ENCODE data around the gene LRRC30.
A peak's percentile ranks its signal among the peaks of the same experiment; 100 is the strongest.

Gene LRRC30

GRCh38 chr18:7237673-7238272 is 6.9 kb downstream of the LRRC30 start:
- DNase-seq, result no peak

DNA sequence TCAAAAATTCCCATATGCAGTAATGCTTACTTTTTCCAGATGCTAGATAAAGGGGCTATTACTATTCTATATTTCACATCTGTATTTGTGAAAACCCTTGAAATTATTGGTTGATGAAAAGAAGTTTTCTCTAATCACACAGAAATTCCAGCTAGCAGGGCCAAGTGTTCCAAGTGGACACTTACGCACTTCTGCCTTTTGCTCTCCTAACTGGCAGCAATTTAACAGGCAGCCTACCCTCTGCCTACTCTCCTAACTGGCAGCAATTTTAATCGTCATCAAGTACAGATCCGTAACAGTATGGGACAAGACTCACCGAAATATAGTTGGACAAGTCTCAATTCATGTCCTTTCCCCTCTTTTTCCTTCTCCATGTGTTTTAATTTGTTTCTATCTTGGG is 12.0 kb downstream of the LRRC30 start:
- no peak for DNase-seq

DNA sequence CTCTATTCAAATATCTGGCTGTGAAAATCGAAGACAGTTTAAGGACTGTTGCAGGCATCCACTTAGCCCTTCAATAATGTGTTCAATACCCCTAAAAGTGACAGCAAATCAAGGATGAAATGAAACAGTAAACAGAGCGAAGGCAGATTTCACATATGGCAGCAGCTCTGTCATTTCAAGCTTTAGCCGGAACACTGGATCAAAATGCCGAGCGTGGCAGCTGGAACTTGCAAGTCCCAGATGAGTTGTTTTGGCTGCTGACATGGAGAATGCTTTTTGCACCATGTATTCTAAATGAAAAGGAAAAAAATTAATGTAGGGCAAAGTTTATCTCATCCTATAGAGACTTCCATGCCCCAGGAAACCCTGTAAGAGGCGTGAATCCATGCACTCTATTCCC is 18.0 kb downstream of the LRRC30 start:
- DNase-seq, result no peak

DNA sequence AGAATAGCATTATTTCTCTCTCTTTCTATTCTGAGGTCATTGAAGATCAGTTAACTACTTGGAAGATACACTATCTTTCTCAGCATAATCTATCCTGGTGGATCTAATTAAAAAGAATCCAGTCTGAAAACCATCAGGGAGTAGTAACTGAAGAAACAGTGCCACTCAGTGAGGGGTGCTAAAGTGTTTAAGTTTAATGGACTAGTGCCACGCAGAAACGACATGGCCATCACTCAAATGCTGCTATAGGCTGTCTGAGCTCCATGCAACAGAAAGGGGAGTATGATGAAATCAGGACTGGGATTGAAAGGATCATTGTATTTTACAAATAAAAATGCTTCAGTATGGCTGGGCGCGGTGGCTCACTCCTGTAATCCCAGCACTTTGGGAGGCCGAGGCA is 23.3 kb downstream of the LRRC30 start:
- no peak for DNase-seq

GRCh38 chr18:7255054-7255453 is 24.2 kb downstream of the LRRC30 start:
- DNase-seq, result no peak

GRCh38 chr18:7255643-7256042 is 24.8 kb downstream of the LRRC30 start:
- DNase-seq, result no peak

DNA sequence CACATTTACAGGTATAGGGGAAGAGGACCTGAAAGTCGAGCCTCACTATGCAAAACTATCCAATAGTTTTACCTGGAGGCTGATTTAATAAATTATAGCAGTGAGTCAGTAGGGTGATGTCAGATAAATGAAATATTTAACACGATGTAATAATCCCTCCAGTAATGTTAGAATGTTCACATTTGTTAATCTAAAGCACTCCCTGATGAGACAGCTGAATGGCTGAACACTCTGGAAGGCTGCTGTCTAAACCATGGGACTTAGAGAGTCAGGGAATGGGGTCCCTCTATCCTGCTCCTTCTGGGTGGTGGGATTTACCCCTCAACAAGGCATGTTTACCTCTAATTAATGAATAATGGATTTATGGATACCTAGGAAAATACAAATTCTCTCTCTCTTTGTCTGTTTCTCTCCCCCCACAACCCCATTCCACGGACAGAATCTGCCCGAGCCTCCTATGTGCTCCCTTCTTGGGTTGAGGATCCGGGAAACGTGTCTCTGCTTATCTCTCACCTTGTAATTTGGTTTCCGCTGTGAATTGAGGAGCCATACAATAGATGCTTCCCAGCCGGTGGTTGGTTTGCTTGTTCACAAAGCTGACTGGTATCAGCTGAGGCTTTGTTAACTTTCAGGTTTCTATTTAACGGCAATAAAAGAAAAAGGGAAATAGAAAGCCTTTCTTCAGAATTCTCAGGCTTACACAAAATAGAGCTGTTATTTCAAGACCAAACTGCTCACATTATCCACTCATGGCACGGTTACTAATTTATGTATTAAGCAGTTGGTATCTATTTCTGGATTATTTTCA is 25.9 kb downstream of the LRRC30 start:
- no peak for DNase-seq

DNA sequence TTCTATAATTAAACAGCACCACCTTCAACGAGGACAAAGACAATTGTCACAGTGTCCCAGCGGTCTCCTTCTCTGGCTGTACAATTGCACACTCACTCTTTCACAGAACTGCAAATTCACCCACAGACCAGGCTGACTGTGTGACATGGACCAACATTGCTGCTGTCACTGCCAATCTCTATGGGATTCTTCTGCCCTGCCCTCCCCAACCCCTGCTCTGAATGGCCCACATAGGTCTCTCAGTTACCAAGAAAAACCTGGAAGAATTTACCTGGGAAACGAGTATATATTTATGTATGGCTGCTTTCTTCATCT is 26.5 kb downstream of the LRRC30 start:
- no peak for DNase-seq

DNA sequence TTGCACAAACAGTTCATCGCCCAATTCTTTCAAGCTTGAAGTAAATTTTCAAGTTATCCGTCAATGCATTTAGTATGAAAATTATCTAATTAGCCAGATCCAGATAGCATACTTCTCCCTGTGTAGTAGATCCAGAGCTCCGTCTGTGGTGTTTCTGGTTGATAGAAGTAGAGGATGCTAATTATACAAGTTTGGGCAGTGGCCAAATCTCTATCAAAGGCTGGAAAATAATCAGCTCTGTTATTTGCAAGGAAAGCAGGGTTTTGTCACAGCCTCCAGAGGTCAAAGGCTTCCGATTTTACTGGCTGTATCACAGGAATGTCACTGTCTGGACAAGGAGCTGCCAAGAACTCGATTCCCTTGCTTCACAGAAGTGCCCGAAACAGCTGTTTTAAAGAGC is 28.6 kb downstream of the LRRC30 start:
- DNase-seq, result no peak

- DNase-seq, result no peak
Observed at GRCh38 chr18:7261199-7261598, 30.3 kb downstream of the LRRC30 start.

DNA sequence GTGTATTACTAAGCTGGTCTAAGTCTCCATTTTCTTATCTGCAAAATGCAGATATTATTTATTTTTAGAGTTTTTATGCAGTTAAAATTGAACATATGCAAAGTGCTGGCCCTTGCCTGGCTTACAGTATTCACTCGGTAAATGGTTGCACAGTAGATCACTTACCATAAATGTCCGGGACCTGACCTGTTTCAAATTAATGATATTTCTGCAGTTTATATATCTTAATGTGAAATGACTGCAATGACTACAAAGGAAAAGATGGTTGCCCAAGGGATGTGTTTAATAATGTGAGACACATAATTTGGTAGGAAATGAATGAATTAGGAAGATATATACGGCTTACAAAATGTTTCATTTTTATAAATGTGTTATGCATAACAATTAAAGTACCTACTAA is 37.1 kb downstream of the LRRC30 start:
- DNase-seq, result no peak

GRCh38 chr18:7269942-7270341 is 39.1 kb downstream of the LRRC30 start:
- no peak for DNase-seq

GRCh38 chr18:7272311-7273049 is 41.6 kb downstream of the LRRC30 start:
- DNase-seq, result peak in 51 of 56 donors; percentile 4 to 82 (median 39)

GRCh38 chr18:7273301-7273921 is 42.5 kb downstream of the LRRC30 start:
- DNase-seq, result peak in 9 of 56 donors; percentile 5 to 42 (median 22)

GRCh38 chr18:7281579-7281978 is 50.7 kb downstream of the LRRC30 start:
- peak in 3 of 56 donors; percentile 2 to 21 (median 10) for DNase-seq
